Smooth muscle cell of trachea (primary cell): ENCODE measurements around the gene MKLN1. TPM values are rescaled to one million over a fixed set of nuclear protein-coding genes. Genes with fewer than 3 reads are reported as not detected.

Experiments
- total RNA-seq: library from RNA; depleted of rRNA; stranded (reverse); fragments of >200 nt; gene quantifications from 2 replicates; pipeline ENCODE4 v1.2.1, GENCODE V29; 2014

The MKLN1 gene
- 43.3 and 47.6 TPM in 2 replicates for total RNA-seq

GRCh38 chr7:131327626-131328376, at the start of gene MKLN1:
MKLN1 (plus strand) TSS chr7:131327876; CDS start chr7:131327900, 24 bp downstream.

Other genes with a start within 250 kb of the MKLN1 start
- 0.99 and 1.2 TPM in 2 replicates for gene PODXL, start 228.8 kb downstream of the MKLN1 start, total RNA-seq